Prostate gland (tissue), 2 donors: ENCODE results near the gene PCSK1. TPM values are rescaled to one million over a fixed set of nuclear protein-coding genes. Genes with fewer than 3 reads are reported as not detected.
"Not testable (repeated sequence)": the region's sequence is repeated elsewhere in the genome, so short reads cannot be mapped to it uniquely, and the experiment has no call there.

Experiments used
- DNase-seq: peaks from one replicate; pipeline ENCODE4 v3.0.0-alpha.2; 2019; ENCODE audit warnings: low spot score
- H3K27ac ChIP-seq, 2 donors: fragments of 200-600 bp; sonication (generic); 2 replicates each; pipeline ENCODE4 v1.5.1; 2017 to 2019
- H3K27me3 ChIP-seq: fragments of 200-600 bp; sonication (generic); replicated peaks from 2 replicates; pipeline ENCODE4 v1.5.1; 2019; ENCODE audit not compliant: insufficient read depth
- H3K36me3 ChIP-seq, 2 donors: fragments of 200-600 bp; sonication (generic); 1 replicate in 1 of 2; 2 replicates in 1 of 2; pipeline versions ENCODE4 v1.5.1 to v1.8.1; 2017 to 2019
- H3K4me1 ChIP-seq: fragments of 200-600 bp; sonication (generic); replicated peaks from 2 replicates; pipeline ENCODE4 v1.5.1; 2019
- H3K4me3 ChIP-seq, 2 donors: fragments of 200-600 bp; sonication (generic); 2 replicates each; pipeline ENCODE4 v1.5.1; 2017 to 2019
- H3K9me3 ChIP-seq: fragments of 200-600 bp; sonication (generic); 2 replicates; pipeline ENCODE4 v1.5.1; 2017
- CTCF ChIP-seq, 4 experiments: fragments of 200-600 bp in 2 of 4; fragments of 450-650 bp in 2 of 4; sonication (generic) in 2 of 4; IDR thresholded peaks; 1 replicate in 3 of 4; 2 replicates in 1 of 4; pipeline ENCODE4 v1.5.1; 2016 to 2019; ENCODE audit warnings: antibody characterized with exemption in 4 of 4, mild to moderate bottlenecking in 2 of 4, moderate library complexity in 2 of 4
- POLR2A ChIP-seq: fragments of 450-650 bp; IDR thresholded peaks from one replicate; pipeline ENCODE4 v1.6.1; 2016; ENCODE audit warnings: antibody characterized with exemption, mild to moderate bottlenecking
- POLR2AphosphoS5 ChIP-seq: sonication (generic); formaldehyde crosslinking; IDR thresholded peaks from one replicate; pipeline ENCODE4 v1.6.1; 2017; ENCODE audit warnings: antibody characterized with exemption
- WGBS: methylation state at CpG from one replicate; pipeline ENCODE4 v1.1.5; 2018; 5-methylcytosine and 5-hydroxymethylcytosine counted together
- intact Hi-C: fragments of 100-400 bp; cut with DNase I; formaldehyde crosslinking; loops from one replicate; pipeline ENCODE4 v1.14.2; 2022
- total RNA-seq, 2 donors: library from RNA; depleted of rRNA; stranded (reverse); fragments of >200 nt; gene quantifications; one replicate each; pipeline ENCODE4 v1.1.0, GENCODE V29; 2016

PCSK1 gene
- total RNA-seq, 2 donors from 2014 or later = 0.14 to 0.34 TPM

DNA sequence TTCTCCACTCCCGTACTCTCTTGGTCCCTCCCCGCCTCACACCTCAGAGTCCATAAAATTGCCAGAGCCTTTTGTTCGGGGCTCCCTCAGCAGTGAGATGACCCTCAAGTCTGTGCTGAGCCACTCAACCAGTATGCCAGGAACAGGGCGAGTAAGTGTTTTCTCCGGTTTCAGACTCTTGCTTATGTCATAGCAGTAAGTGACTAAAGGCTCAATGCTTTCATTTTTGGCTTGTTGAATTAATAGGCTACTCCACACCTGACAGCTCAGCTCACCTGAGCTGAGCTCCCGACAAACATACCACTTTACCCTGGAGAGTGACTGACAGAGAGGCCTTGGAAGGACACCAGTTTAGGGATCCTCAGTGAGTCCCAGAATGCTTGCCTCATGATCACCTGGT lies 30.5 kb downstream of the PCSK1 start:
- no peaks in the 10 kb centered on the region for H3K36me3 ChIP-seq
- intact Hi-C loops = no loop called here
- TF ChIP-seq POLR2AphosphoS5 (no peak), POLR2A (no peak), CTCF (IDR thresholded peaks at IDR 0.05) (no peak)
- H3K9me3 ChIP-seq = no peaks in the 10 kb centered on the region
- no peak overlapping the region for H3K4me3 ChIP-seq
- no peak overlapping the region for H3K27ac ChIP-seq
- H3K4me1 ChIP-seq = no peaks in the 10 kb centered on the region
- DNase-seq = no peak
- WGBS = 52% methylated on average over 6 of the region's 6 CpGs
- H3K27me3 ChIP-seq = no peaks in the 10 kb centered on the region

- H3K27ac ChIP-seq = no peak overlapping the region
- H3K9me3 ChIP-seq = no peaks in the 10 kb centered on the region
- TF ChIP-seq POLR2A = no peak
- no peak for TF ChIP-seq CTCF (IDR thresholded peaks at IDR 0.05)
- TF ChIP-seq POLR2AphosphoS5 = no peak
- WGBS = 91% methylated on average over 1 of the region's 1 CpG
- DNase-seq = no peak
- no peak overlapping the region for H3K4me3 ChIP-seq
- H3K4me1 ChIP-seq = no peaks in the 10 kb centered on the region
- intact Hi-C loops = no loop called here
- H3K27me3 ChIP-seq = no peaks in the 10 kb centered on the region
- no peaks in the 10 kb centered on the region for H3K36me3 ChIP-seq
Measured at GRCh38 chr5:96396878-96397277, 36.2 kb downstream of the PCSK1 start.

- DNase-seq, H3K4me1 ChIP-seq, H3K9me3 ChIP-seq, H3K36me3 ChIP-seq, H3K27me3 ChIP-seq, intact Hi-C loops, H3K27ac ChIP-seq, H3K4me3 ChIP-seq: not testable (repeated sequence)
Measured at GRCh38 chr5:96395295-96395694, 37.8 kb downstream of the PCSK1 start.

DNA sequence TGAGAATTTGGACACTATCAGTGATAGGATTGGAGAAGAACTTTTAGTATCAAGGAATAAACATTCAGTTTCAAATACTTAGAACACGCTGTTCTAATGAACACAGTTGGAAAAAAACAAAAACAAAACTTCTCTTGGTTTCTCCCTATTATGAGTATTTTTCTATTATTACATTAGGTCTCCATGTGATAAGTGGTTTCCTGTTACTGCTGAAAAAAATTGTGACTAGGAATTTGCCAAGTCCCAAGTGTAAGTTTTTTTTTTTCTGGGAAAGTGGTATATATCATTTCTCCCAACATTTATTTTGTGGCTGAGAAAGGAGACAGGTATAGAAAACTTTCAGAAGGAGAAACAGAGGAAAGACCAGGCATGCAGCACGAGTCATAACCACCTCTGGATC lies 41.1 kb downstream of the PCSK1 start:
- Histone ChIP-seq H3K36me3 (no peaks in the 10 kb centered on the region), H3K27me3 (no peaks in the 10 kb centered on the region), H3K27ac (no peak overlapping the region), H3K9me3 (no peaks in the 10 kb centered on the region), H3K4me1 (no peaks in the 10 kb centered on the region), H3K4me3 (no peak overlapping the region)
- 81% methylated on average over 2 of the region's 2 CpGs for WGBS
- intact Hi-C loops = no loop called here
- TF ChIP-seq POLR2A = no peak
- TF ChIP-seq POLR2AphosphoS5 = no peak
- TF ChIP-seq CTCF (IDR thresholded peaks at IDR 0.05) = no peak
- DNase-seq = no peak

DNA sequence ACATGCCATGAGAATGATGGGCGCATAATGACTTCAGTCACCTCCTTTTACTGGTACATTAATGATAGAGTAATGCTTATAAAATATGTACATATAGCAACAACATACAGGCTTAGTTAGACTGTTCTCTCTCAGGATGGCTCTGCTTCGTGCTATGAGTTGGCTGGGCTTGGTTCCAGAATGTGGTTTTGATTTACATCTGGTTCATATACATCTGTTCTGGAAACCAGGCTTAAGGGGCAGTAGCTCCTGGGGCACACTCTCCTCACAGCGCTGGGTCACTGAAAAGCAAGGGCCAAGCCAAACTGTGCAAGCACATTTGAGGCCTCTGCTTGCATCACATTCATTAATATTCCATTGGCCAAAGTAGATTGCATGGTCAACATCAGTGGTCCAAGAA lies 44.9 kb downstream of the PCSK1 start:
- H3K4me1 ChIP-seq = no peaks in the 10 kb centered on the region
- no peaks in the 10 kb centered on the region for H3K27me3 ChIP-seq
- no peak overlapping the region for H3K4me3 ChIP-seq
- no peak for DNase-seq
- TF ChIP-seq POLR2A (no peak), CTCF (IDR thresholded peaks at IDR 0.05) (no peak), POLR2AphosphoS5 (no peak)
- H3K27ac ChIP-seq = no peak overlapping the region
- H3K9me3 ChIP-seq = no peaks in the 10 kb centered on the region
- H3K36me3 ChIP-seq = no peaks in the 10 kb centered on the region
- intact Hi-C loops = no loop called here
- WGBS = 80% methylated on average over 3 of the region's 3 CpGs

DNA sequence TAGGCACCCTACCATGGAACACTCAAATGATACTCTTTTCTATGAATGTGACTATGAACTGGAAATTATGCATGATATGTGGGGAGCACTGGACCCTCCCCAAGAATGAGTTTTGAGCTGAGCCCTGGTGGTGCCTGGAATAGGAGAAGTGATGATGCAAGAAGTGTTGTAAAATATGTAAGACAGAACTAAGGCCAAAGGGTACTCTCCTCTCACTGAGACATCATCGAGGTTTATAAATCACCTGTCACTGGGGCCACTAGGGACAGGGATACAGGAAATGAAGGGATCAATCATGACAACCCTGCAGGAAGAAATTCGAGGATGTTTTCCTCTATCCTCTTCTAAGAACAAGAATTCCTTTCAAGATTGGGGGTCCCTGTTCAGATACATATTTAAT lies 45.4 kb downstream of the PCSK1 start:
- Histone ChIP-seq H3K27me3 (no peaks in the 10 kb centered on the region), H3K27ac (no peak overlapping the region), H3K9me3 (no peaks in the 10 kb centered on the region), H3K4me1 (no peaks in the 10 kb centered on the region), H3K4me3 (no peak overlapping the region), H3K36me3 (no peaks in the 10 kb centered on the region)
- TF ChIP-seq CTCF (IDR thresholded peaks at IDR 0.05) (no peak), POLR2AphosphoS5 (no peak), POLR2A (no peak)
- intact Hi-C loops = no loop called here
- 66% methylated on average over 2 of the region's 2 CpGs for WGBS
- no peak for DNase-seq
